SK-N-MC (cell line): Measurements from ENCODE around the gene POT1.

Experiments
- EZH2 ChIP-seq: fragments of 200-600 bp; sonication (generic); IDR thresholded peaks from one replicate; pipeline ENCODE4 v1.6.1; 2017; ENCODE audit warnings: antibody characterized with exemption
- POLR2AphosphoS5 ChIP-seq: IDR thresholded peaks from 2 replicates; pipeline ENCODE4 v1.6.1; 2012; ENCODE audit warnings: mild to moderate bottlenecking, low read depth, low read length, borderline replicate concordance

DNA sequence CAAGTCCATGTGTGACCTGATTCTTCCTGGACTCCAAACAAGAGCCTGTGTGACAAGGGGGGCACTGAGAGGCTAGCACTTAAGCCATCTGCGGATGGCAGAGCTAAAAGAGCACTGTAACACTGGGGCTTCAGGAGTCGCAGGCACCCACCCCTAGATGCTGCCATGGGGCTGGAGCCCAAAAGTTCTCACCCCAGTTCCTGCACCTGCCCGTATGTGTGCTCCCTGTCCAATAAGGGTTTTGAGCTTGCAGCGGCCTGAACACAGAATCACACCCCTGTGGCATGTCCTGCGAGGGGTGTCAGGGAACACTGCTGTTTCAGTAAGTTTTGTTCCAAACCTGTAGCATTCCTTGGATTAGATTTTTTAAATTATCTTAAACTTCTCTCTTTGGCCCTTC, 110.8 kb downstream of the POT1 start:
- TF ChIP-seq EZH2 (no peak), POLR2AphosphoS5 (no peak)
